Prostate gland (tissue), 2 donors: Measurements from ENCODE around the gene GMCL1.

Experiments
- POLR2AphosphoS5 ChIP-seq: sonication (generic); formaldehyde crosslinking; IDR thresholded peaks from one replicate; pipeline ENCODE4 v1.6.1; 2017; ENCODE audit warnings: antibody characterized with exemption
- TF ChIP-seq, protein P1 (sequence below), 4 experiments: fragments of 200-600 bp in 2 of 4; fragments of 450-650 bp in 2 of 4; sonication (generic) in 2 of 4; IDR thresholded peaks; 1 replicate in 3 of 4; 2 replicates in 1 of 4; pipeline ENCODE4 v1.5.1; 2016 to 2019; ENCODE audit warnings: antibody characterized with exemption in 4 of 4, mild to moderate bottlenecking in 2 of 4, moderate library complexity in 2 of 4

DNA sequence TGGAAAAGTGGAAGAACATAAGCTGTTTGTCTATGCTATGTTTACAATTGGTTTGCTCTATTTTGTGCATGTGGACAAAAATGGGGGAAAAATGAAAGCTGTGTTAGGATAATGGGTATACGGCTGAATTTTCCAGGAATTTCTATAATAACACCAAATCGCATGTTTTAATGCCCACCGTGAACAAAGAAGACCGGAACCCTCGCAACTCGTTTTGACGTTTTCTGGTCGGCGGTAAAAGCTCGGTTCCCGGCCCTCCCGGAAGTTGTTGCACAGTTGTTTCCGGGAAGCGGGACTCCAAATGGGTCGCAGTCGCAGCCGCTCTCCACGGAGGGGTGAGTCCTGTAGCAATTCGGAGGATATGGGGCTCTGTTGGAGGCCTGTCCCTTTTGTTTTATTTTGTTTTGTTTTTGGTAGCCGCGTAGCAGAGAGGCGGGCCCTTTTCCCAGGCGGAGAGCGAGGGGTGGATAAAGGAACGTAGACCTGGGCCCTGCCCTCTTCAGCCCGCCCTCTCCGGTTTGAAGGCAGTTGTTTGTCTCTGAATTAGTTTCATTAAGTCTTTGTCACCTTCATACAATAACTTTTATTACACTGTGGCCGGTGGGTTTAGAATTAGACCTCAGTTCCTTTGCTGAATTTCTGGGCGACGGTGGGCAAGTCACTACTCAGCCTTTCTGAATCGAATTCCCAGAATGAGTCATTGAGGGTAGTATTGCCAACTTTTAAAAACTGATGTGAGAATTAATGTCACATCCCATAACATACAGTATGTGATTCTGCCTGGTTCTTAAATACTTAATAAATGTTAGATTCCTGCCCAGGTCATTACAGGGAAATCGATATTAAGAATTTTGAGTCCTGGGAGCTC, 64.5 kb downstream of the GMCL1 start, which contains the start of gene SNRNP27:
- TF ChIP-seq POLR2AphosphoS5 = peak; percentile 85
- TF ChIP-seq, protein P1, sequence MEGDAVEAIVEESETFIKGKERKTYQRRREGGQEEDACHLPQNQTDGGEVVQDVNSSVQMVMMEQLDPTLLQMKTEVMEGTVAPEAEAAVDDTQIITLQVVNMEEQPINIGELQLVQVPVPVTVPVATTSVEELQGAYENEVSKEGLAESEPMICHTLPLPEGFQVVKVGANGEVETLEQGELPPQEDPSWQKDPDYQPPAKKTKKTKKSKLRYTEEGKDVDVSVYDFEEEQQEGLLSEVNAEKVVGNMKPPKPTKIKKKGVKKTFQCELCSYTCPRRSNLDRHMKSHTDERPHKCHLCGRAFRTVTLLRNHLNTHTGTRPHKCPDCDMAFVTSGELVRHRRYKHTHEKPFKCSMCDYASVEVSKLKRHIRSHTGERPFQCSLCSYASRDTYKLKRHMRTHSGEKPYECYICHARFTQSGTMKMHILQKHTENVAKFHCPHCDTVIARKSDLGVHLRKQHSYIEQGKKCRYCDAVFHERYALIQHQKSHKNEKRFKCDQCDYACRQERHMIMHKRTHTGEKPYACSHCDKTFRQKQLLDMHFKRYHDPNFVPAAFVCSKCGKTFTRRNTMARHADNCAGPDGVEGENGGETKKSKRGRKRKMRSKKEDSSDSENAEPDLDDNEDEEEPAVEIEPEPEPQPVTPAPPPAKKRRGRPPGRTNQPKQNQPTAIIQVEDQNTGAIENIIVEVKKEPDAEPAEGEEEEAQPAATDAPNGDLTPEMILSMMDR (IDR thresholded peaks at IDR 0.05) = no peak
